PC-9 (cell line): ENCODE results near the gene RPS6KA5. TPM values are rescaled to one million over a fixed set of nuclear protein-coding genes. Genes with fewer than 3 reads are reported as not detected.

Source experiments
- BruUV-seq: library from RNA; stranded (reverse); fragments of 400-500 nt; replicated peaks from 2 replicates; lab custom pipeline; 2021; lab: Mats Ljungman, UMichigan
- CTCF ChIA-PET: fragments of 300-600 bp; sonication (Branson Sonifier 250); formaldehyde crosslinking; loops from one replicate; lab custom pipeline; 2022; ENCODE audit warnings: antibody characterized with exemption; lab: Charles Lee
- POLR2A ChIA-PET: fragments of 300-600 bp; sonication (Branson Sonifier 250); formaldehyde crosslinking; loops from one replicate; lab custom pipeline; 2022; ENCODE audit warnings: antibody characterized with exemption; ENCODE audit not compliant: unreplicated experiment; lab: Charles Lee
- DNase-seq, 2 experiments: peaks; one replicate each; pipeline versions ENCODE4 v3.0.0 to v3.0.0-alpha.2; 2015 to 2022; ENCODE audit warnings: mixed read lengths in 1 of 2
- H2AFZ ChIP-seq: fragments of 200-600 bp; sonication (generic); 2 replicates; pipeline ENCODE4 v1.8.1; 2017; ENCODE audit warnings: antibody characterized with exemption
- H3F3A ChIP-seq: fragments of 200-600 bp; sonication (generic); 2 replicates; pipeline ENCODE4 v1.8.1; 2017; ENCODE audit warnings: antibody characterized with exemption, mild to moderate bottlenecking, low read depth; ENCODE audit not compliant: insufficient read depth
- H3K27ac ChIP-seq: fragments of 200-600 bp; sonication (generic); 2 replicates; pipeline ENCODE4 v1.6.1; 2016; ENCODE audit warnings: mixed run types
- H3K27me3 ChIP-seq: fragments of 200-600 bp; sonication (generic); 2 replicates; pipeline ENCODE4 v1.6.1; 2016; ENCODE audit warnings: low read depth, mixed run types; ENCODE audit not compliant: insufficient read depth
- H3K36me3 ChIP-seq: fragments of 200-600 bp; sonication (generic); 2 replicates; pipeline ENCODE4 v1.6.1; 2016; ENCODE audit warnings: low read depth, mixed run types
- H3K4me1 ChIP-seq: fragments of 200-600 bp; sonication (generic); replicated peaks from 2 replicates; pipeline ENCODE4 v1.6.1; 2016; ENCODE audit warnings: mixed run types; ENCODE audit not compliant: insufficient read depth
- H3K4me2 ChIP-seq: fragments of 200-600 bp; sonication (generic); 2 replicates; pipeline ENCODE4 v1.6.1; 2017; ENCODE audit warnings: mixed run types
- H3K4me3 ChIP-seq: fragments of 200-600 bp; sonication (generic); 2 replicates; pipeline ENCODE4 v1.6.1; 2016; ENCODE audit warnings: mixed run types
- H3K79me2 ChIP-seq: fragments of 200-600 bp; sonication (generic); 2 replicates; pipeline ENCODE4 v1.6.1; 2017; ENCODE audit warnings: low read depth, mixed run types
- H3K9me2 ChIP-seq: fragments of 200-600 bp; sonication (generic); 2 replicates; pipeline ENCODE4 v1.8.1; 2017; ENCODE audit warnings: mild to moderate bottlenecking; ENCODE audit not compliant: insufficient read depth
- H3K9me3 ChIP-seq: fragments of 200-600 bp; sonication (generic); 2 replicates; pipeline ENCODE4 v1.8.1; 2016; ENCODE audit warnings: low read depth; ENCODE audit not compliant: insufficient read depth
- H4K20me1 ChIP-seq: fragments of 200-600 bp; sonication (generic); 2 replicates; pipeline ENCODE4 v1.8.1; 2017; ENCODE audit not compliant: insufficient read depth
- CTCF ChIP-seq: fragments of 200-600 bp; sonication (generic); conservative IDR thresholded peaks from 2 replicates; pipeline ENCODE4 v1.6.1; 2017; ENCODE audit warnings: mixed run types, antibody characterized with exemption, mild to moderate bottlenecking, moderate library complexity
- EZH2 ChIP-seq: fragments of 200-600 bp; sonication (generic); IDR thresholded peaks from 2 replicates; pipeline ENCODE4 v1.8.0; 2017; ENCODE audit warnings: antibody characterized with exemption, low read depth
- intact Hi-C: fragments of 100-400 bp; cut with micrococcal nuclease; formaldehyde crosslinking; loops from one replicate; pipeline ENCODE4 v1.10.0; 2022; ENCODE audit not compliant: unreplicated experiment
- total RNA-seq: library from RNA; stranded (reverse); gene quantifications from 2 replicates; pipeline ENCODE4 v1.2.3, GENCODE V29; 2021

The RPS6KA5 gene
- total RNA-seq, 1 experiment from 2014 or later = 3.5 TPM

DNA sequence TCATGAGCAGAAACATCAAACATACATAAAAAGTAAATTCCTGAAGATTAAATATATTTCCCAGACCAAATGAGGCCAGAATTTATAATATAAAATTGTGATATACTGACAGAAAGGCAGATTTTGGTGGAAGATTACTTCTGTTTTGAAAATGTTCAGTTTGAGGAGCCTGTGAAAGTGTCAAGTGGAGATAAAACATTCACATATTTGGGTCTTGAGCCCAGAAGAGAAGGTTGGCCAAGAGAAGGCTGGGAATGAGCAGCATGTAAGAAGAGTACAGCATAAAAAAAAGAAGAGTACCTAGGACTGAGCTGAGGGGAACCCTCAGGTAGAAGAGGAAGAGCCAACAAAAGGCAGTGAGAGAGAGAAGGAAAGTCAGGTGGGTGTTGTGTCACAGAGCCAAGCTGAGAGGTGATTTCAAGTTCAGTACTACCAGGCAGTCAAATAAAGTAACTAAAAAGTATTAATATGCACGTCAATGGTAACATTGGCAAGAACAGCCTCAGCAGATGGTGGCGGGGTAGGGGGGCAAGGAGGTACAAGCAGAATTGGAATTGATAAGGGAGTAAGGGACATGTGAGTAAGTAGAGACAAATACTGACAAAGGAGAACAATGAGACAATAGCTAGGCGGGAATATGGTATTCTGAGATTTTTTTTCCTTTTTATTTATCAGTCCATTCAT lies 123.5 kb downstream of the RPS6KA5 start:
- Histone ChIP-seq H3K4me1 (no peaks in the 10 kb centered on the region), H3F3A (no peaks in the 10 kb centered on the region), H3K27ac (no peak overlapping the region), H3K36me3 (no peaks in the 10 kb centered on the region), H3K9me2 (no peaks in the 10 kb centered on the region), H3K4me3 (no peak overlapping the region), H2AFZ (no peak overlapping the region), H4K20me1 (no peaks in the 10 kb centered on the region), H3K4me2 (no peak overlapping the region), H3K27me3 (no peaks in the 10 kb centered on the region), H3K9me3 (no peaks in the 10 kb centered on the region), H3K79me2 (no peaks in the 10 kb centered on the region)
- BruUV-seq = no TSS peak
- CTCF ChIA-PET = no interaction called here
- intact Hi-C loops = no loop called here
- DNase-seq = no peak
- POLR2A ChIA-PET = no interaction called here
- TF ChIP-seq CTCF = no peak
- TF ChIP-seq EZH2 = no peak

- Histone ChIP-seq H3K4me2 (0 out of 2 replicates have a peak overlapping the region, but pooled peaks have one; percentile 16), H3K36me3 (no peaks in the 10 kb centered on the region), H3K4me1 (peaks cover 12% of the 10 kb centered on the region), H3K9me2 (no peaks in the 10 kb centered on the region), H3F3A (peaks cover 6% of the 10 kb centered on the region; the same call in 1 of the 2 replicates), H3K4me3 (no peak overlapping the region), H3K79me2 (no peaks in the 10 kb centered on the region), H2AFZ (no peak overlapping the region), H4K20me1 (no peaks in the 10 kb centered on the region), H3K9me3 (no peaks in the 10 kb centered on the region), H3K27me3 (no peaks in the 10 kb centered on the region), H3K27ac (no peak overlapping the region; the same call in 1 of the 2 replicates)
- intact Hi-C loops = no loop called here
- DNase-seq = peak in 1 of 2 experiments; percentile 42
- ChIA-PET POLR2A (no interaction called here), CTCF (no interaction called here)
- no TSS peak for BruUV-seq
- TF ChIP-seq CTCF (no peak), EZH2 (no peak)
These were observed 135.7 kb downstream of the RPS6KA5 start for GRCh38 chr14:90924621-90925340.

DNA sequence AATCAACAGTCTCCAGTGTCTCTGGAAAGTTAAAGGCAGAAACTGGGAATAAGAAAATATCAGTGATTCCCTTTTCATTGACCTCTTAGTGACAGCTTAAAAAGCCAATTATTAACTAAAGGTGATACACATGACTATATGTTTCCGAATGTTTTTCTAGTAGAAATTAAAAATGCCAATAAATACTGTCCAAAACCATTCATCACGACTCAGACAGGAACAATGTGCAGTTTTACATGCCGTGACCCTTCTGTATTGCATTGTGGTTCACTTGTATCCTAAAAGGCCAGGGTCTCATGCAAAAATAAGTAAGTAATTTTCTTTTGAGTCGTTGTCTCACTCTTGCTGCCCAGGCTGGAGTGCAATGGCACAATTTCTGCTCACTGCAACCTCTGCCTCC lies 138.3 kb downstream of the RPS6KA5 start:
- CTCF ChIA-PET = no interaction called here
- Histone ChIP-seq H3K9me3 (no peaks in the 10 kb centered on the region), H3F3A (peaks cover 6% of the 10 kb centered on the region; the same call in 1 of the 2 replicates), H3K79me2 (no peaks in the 10 kb centered on the region), H2AFZ (no peak overlapping the region), H4K20me1 (no peaks in the 10 kb centered on the region), H3K27me3 (no peaks in the 10 kb centered on the region), H3K9me2 (no peaks in the 10 kb centered on the region), H3K4me3 (no peak overlapping the region), H3K27ac (no peak overlapping the region), H3K4me1 (peaks cover 12% of the 10 kb centered on the region), H3K36me3 (no peaks in the 10 kb centered on the region), H3K4me2 (no peak overlapping the region)
- TF ChIP-seq CTCF = no peak
- TF ChIP-seq EZH2 = no peak
- BruUV-seq = no TSS peak
- POLR2A ChIA-PET = no interaction called here
- no peak for DNase-seq
- intact Hi-C loops = no loop called here
